ENCODE results near the gene NAA38. TPM values are rescaled to one million over a fixed set of nuclear protein-coding genes. Genes with fewer than 3 reads are reported as not detected.

NAA38 gene
- total RNA-seq, 1 experiment from 2014 or later, result 36.6 TPM

GRCh38 chr17:7894866-7895265, 37.5 kb upstream of the NAA38 start:
- H3K4me3 Mint-ChIP-seq (ENCODE audit: low read depth, unreplicated experiment), result no peak overlapping the region
- peaks cover 8% of the 10 kb centered on the region for H3K4me1 Mint-ChIP-seq (ENCODE audit: low read depth, unreplicated experiment)
- H3K27me3 Mint-ChIP-seq (ENCODE audit: unreplicated experiment), result no peaks in the 10 kb centered on the region
- intact Hi-C loops (cut with micrococcal nuclease; ENCODE audit: unreplicated experiment), result loop anchor here (5.0 kb wide), 1 partner anchor 33 kb away; no protein-coding TSS in a partner anchor
- BruUV-seq (replicated peaks), result no TSS peak
- H3K27ac Mint-ChIP-seq (ENCODE audit: unreplicated experiment), result no peak overlapping the region
- no peaks in the 10 kb centered on the region for H3K9me3 Mint-ChIP-seq (ENCODE audit: low read depth, unreplicated experiment)
- CTCF ChIA-PET, result no interaction called here
- no peak for TF ChIP-seq CTCF (IDR thresholded peaks at IDR 0.05; ENCODE audit: unreplicated experiment)
- peaks cover 30% of the 10 kb centered on the region for H3K36me3 Mint-ChIP-seq (ENCODE audit: insufficient read depth, unreplicated experiment)
- DNase-seq, result no peak

GRCh38 chr17:7894226-7894625, 36.9 kb upstream of the NAA38 start:
- no peaks in the 10 kb centered on the region for H3K9me3 Mint-ChIP-seq (ENCODE audit: low read depth, unreplicated experiment)
- no peak overlapping the region for H3K4me3 Mint-ChIP-seq (ENCODE audit: low read depth, unreplicated experiment)
- CTCF ChIA-PET, result no interaction called here
- intact Hi-C loops (cut with micrococcal nuclease; ENCODE audit: unreplicated experiment), result no loop called here
- BruUV-seq (replicated peaks), result TSS peak; percentile 26
- H3K36me3 Mint-ChIP-seq (ENCODE audit: insufficient read depth, unreplicated experiment), result peaks cover 25% of the 10 kb centered on the region
- no peak for DNase-seq
- peaks cover 8% of the 10 kb centered on the region for H3K4me1 Mint-ChIP-seq (ENCODE audit: low read depth, unreplicated experiment)
- no peaks in the 10 kb centered on the region for H3K27me3 Mint-ChIP-seq (ENCODE audit: unreplicated experiment)
- no peak overlapping the region for H3K27ac Mint-ChIP-seq (ENCODE audit: unreplicated experiment)
- TF ChIP-seq CTCF (IDR thresholded peaks at IDR 0.05; ENCODE audit: unreplicated experiment), result no peak

- Mint-ChIP-seq H3K4me3 (ENCODE audit: low read depth, unreplicated experiment) (no peak overlapping the region), H3K27me3 (ENCODE audit: unreplicated experiment) (no peaks in the 10 kb centered on the region), H3K36me3 (ENCODE audit: insufficient read depth, unreplicated experiment) (peaks cover 25% of the 10 kb centered on the region), H3K4me1 (ENCODE audit: low read depth, unreplicated experiment) (peaks cover 8% of the 10 kb centered on the region), H3K27ac (ENCODE audit: unreplicated experiment) (no peak overlapping the region), H3K9me3 (ENCODE audit: low read depth, unreplicated experiment) (no peaks in the 10 kb centered on the region)
- intact Hi-C loops (cut with micrococcal nuclease; ENCODE audit: unreplicated experiment), result no loop called here
- CTCF ChIA-PET, result no interaction called here
- no peak for DNase-seq
- no peak for TF ChIP-seq CTCF (IDR thresholded peaks at IDR 0.05; ENCODE audit: unreplicated experiment)
- BruUV-seq (replicated peaks), result no TSS peak
Measured at GRCh38 chr17:7893187-7893880, 36.0 kb upstream of the NAA38 start.

GRCh38 chr17:7889166-7889955, 32.0 kb upstream of the NAA38 start:
- intact Hi-C loops (cut with micrococcal nuclease; ENCODE audit: unreplicated experiment), result loop anchor here (10.0 kb wide), 1 partner anchor 45 kb away; the partner anchor contains the start of genes CNTROB and TRAPPC1
- no peaks in the 10 kb centered on the region for H3K9me3 Mint-ChIP-seq (ENCODE audit: low read depth, unreplicated experiment)
- H3K4me3 Mint-ChIP-seq (ENCODE audit: low read depth, unreplicated experiment), result no peak overlapping the region
- CTCF ChIA-PET, result interaction anchor here (0.9 to 1.2 kb wide), 2 partner anchors 57 to 100 kb away, joined by 3 read pairs; no protein-coding TSS in a partner anchor
- H3K27ac Mint-ChIP-seq (ENCODE audit: unreplicated experiment), result no peak overlapping the region
- no TSS peak for BruUV-seq (replicated peaks)
- H3K27me3 Mint-ChIP-seq (ENCODE audit: unreplicated experiment), result no peaks in the 10 kb centered on the region
- peaks cover 8% of the 10 kb centered on the region for H3K4me1 Mint-ChIP-seq (ENCODE audit: low read depth, unreplicated experiment)
- peak; percentile 93 for DNase-seq
- TF ChIP-seq CTCF (IDR thresholded peaks at IDR 0.05; ENCODE audit: unreplicated experiment), result peak; percentile 23
- peaks cover 10% of the 10 kb centered on the region for H3K36me3 Mint-ChIP-seq (ENCODE audit: insufficient read depth, unreplicated experiment)

Data from Calu3 (cell line).